Activated CD4-positive, alpha-beta T cell treated with anti-CD3 and anti-CD28 coated beads, Interleukin-2, amount 10 ng/mL, durations not matched to agents 24 days and 14 days (primary cell): ENCODE measurements around the gene COPG2. TPM values are rescaled to one million over a fixed set of nuclear protein-coding genes. Genes with fewer than 3 reads are reported as not detected.
A peak's percentile ranks its signal among the peaks of the same experiment; 100 is the strongest.
"Not testable (repeated sequence)": the region's sequence is repeated elsewhere in the genome, so short reads cannot be mapped to it uniquely, and the experiment has no call there.

Source experiments
- DNase-seq: peaks from one replicate; pipeline ENCODE4 v3.0.0; 2022
- H3K27ac Mint-ChIP-seq: one replicate; pipeline ENCODE4 v1.8.0; 2022; ENCODE audit warnings: mild to moderate bottlenecking, mixed read lengths
- H3K27me3 Mint-ChIP-seq: one replicate; pipeline ENCODE4 v1.8.0; 2022; ENCODE audit warnings: mixed read lengths
- H3K36me3 Mint-ChIP-seq: one replicate; pipeline ENCODE4 v1.8.0; 2022; ENCODE audit warnings: low read depth, mild to moderate bottlenecking, mixed read lengths
- H3K4me1 Mint-ChIP-seq: one replicate; pipeline ENCODE4 v1.8.0; 2021; ENCODE audit warnings: mixed read lengths
- H3K4me3 Mint-ChIP-seq: one replicate; pipeline ENCODE4 v1.8.0; 2022; ENCODE audit warnings: mild to moderate bottlenecking, moderate library complexity, mixed read lengths
- H3K9me3 Mint-ChIP-seq: one replicate; pipeline ENCODE4 v1.8.0; 2021; ENCODE audit warnings: mixed read lengths
- intact Hi-C: fragments of 100-400 bp; cut with micrococcal nuclease; formaldehyde crosslinking; loops from one replicate; pipeline ENCODE4 v1.15.1; 2023
- total RNA-seq: library from RNA; stranded (reverse); gene quantifications from 2 replicates; pipeline ENCODE4 v1.2.3, GENCODE V29; 2022

Gene COPG2
- total RNA-seq: 21.4 and 22.5 TPM in 2 replicates

GRCh38 chr7:130668258-130669084, at the start of gene COPG2:
TSS of gene COPG2 (minus strand) at chr7:130668748. CDS start at chr7:130668668, 80 bp downstream.
- DNase-seq: peak; percentile 95
- intact Hi-C loops: loop anchor here (1.0 to 5.0 kb wide), 4 partner anchors 19 to 463 kb away; partner anchors contain the start of genes CEP41 and TMEM209
- Mint-ChIP-seq H3K27ac (peak within 1 kb of the TSS; percentile 84), H3K27me3 (peaks cover 12% of the 10 kb centered on the region), H3K36me3 (peaks cover 3% of the 10 kb centered on the region), H3K9me3 (peaks cover 3% of the 10 kb centered on the region), H3K4me3 (peak within 1 kb of the TSS; percentile 85), H3K4me1 (peaks cover 19% of the 10 kb centered on the region)

GRCh38 chr7:130712416-130712815, 43.9 kb upstream of the COPG2 start:
- Mint-ChIP-seq H3K9me3 (peaks cover 3% of the 10 kb centered on the region), H3K4me1 (no peaks in the 10 kb centered on the region), H3K4me3 (no peak overlapping the region), H3K27ac (no peak overlapping the region), H3K36me3 (no peaks in the 10 kb centered on the region), H3K27me3 (peaks cover 10% of the 10 kb centered on the region)
- no peak for DNase-seq
- intact Hi-C loops: no loop called here

- intact Hi-C loops: no loop called here
- no peaks in the 10 kb centered on the region for H3K4me1 Mint-ChIP-seq
- no peaks in the 10 kb centered on the region for H3K36me3 Mint-ChIP-seq
- H3K9me3 Mint-ChIP-seq: peaks cover 17% of the 10 kb centered on the region
- no peak for DNase-seq
- no peak overlapping the region for H3K4me3 Mint-ChIP-seq
- peaks cover 11% of the 10 kb centered on the region for H3K27me3 Mint-ChIP-seq
- no peak overlapping the region for H3K27ac Mint-ChIP-seq
Measured at GRCh38 chr7:130708766-130709165, 40.2 kb upstream of the COPG2 start.

- no peaks in the 10 kb centered on the region for H3K36me3 Mint-ChIP-seq
- no peak overlapping the region for H3K27ac Mint-ChIP-seq
- peaks cover 10% of the 10 kb centered on the region for H3K27me3 Mint-ChIP-seq
- peaks cover 17% of the 10 kb centered on the region for H3K9me3 Mint-ChIP-seq
- H3K4me1 Mint-ChIP-seq: no peaks in the 10 kb centered on the region
- no peak overlapping the region for H3K4me3 Mint-ChIP-seq
- no peak for DNase-seq
- intact Hi-C loops: no loop called here
Measured at GRCh38 chr7:130708001-130708400, 39.5 kb upstream of the COPG2 start.

GRCh38 chr7:130703851-130704250, 35.3 kb upstream of the COPG2 start:
- Mint-ChIP-seq H3K9me3 (peaks cover 17% of the 10 kb centered on the region), H3K36me3 (no peaks in the 10 kb centered on the region), H3K27me3 (peaks cover 8% of the 10 kb centered on the region), H3K4me3 (no peak overlapping the region), H3K4me1 (no peaks in the 10 kb centered on the region), H3K27ac (no peak overlapping the region)
- intact Hi-C loops: no loop called here
- DNase-seq: no peak

- Mint-ChIP-seq H3K27ac (no peak overlapping the region), H3K36me3 (no peaks in the 10 kb centered on the region), H3K27me3 (peaks cover 8% of the 10 kb centered on the region), H3K4me1 (no peaks in the 10 kb centered on the region), H3K4me3 (no peak overlapping the region), H3K9me3 (peaks cover 6% of the 10 kb centered on the region)
- intact Hi-C loops: no loop called here
- DNase-seq: no peak
Measured at GRCh38 chr7:130701650-130702049, 33.1 kb upstream of the COPG2 start.

- intact Hi-C loops: no loop called here
- no peak overlapping the region for H3K27ac Mint-ChIP-seq
- no peak for DNase-seq
- H3K4me1 Mint-ChIP-seq: no peaks in the 10 kb centered on the region
- H3K36me3 Mint-ChIP-seq: no peaks in the 10 kb centered on the region
- peaks cover 6% of the 10 kb centered on the region for H3K27me3 Mint-ChIP-seq
- no peak overlapping the region for H3K4me3 Mint-ChIP-seq
- no peaks in the 10 kb centered on the region for H3K9me3 Mint-ChIP-seq
Measured at GRCh38 chr7:130700760-130701159, 32.2 kb upstream of the COPG2 start.

- DNase-seq: no peak
- Mint-ChIP-seq H3K4me3 (no peak overlapping the region), H3K4me1 (no peaks in the 10 kb centered on the region), H3K27ac (no peak overlapping the region), H3K27me3 (peaks cover 6% of the 10 kb centered on the region), H3K9me3 (no peaks in the 10 kb centered on the region), H3K36me3 (no peaks in the 10 kb centered on the region)
- intact Hi-C loops: no loop called here
Measured at GRCh38 chr7:130699686-130700085, 31.1 kb upstream of the COPG2 start.

- Mint-ChIP-seq H3K27ac (no peak overlapping the region), H3K4me1 (no peaks in the 10 kb centered on the region), H3K9me3 (no peaks in the 10 kb centered on the region), H3K4me3 (no peak overlapping the region), H3K36me3 (no peaks in the 10 kb centered on the region), H3K27me3 (peaks cover 3% of the 10 kb centered on the region)
- intact Hi-C loops: no loop called here
- no peak for DNase-seq
Measured at GRCh38 chr7:130697820-130698219, 29.3 kb upstream of the COPG2 start.

GRCh38 chr7:130695840-130696239, 27.3 kb upstream of the COPG2 start:
- Mint-ChIP-seq H3K4me1 (no peaks in the 10 kb centered on the region), H3K9me3 (peaks cover 12% of the 10 kb centered on the region), H3K27ac (no peak overlapping the region), H3K27me3 (peaks cover 2% of the 10 kb centered on the region), H3K36me3 (no peaks in the 10 kb centered on the region), H3K4me3 (no peak overlapping the region)
- DNase-seq: no peak
- intact Hi-C loops: no loop called here

GRCh38 chr7:130692396-130692795, 23.8 kb upstream of the COPG2 start:
- DNase-seq, H3K27ac Mint-ChIP-seq, H3K27me3 Mint-ChIP-seq, H3K4me1 Mint-ChIP-seq, H3K4me3 Mint-ChIP-seq, intact Hi-C loops, H3K36me3 Mint-ChIP-seq: not testable (repeated sequence)
- peaks cover 12% of the 10 kb centered on the region for H3K9me3 Mint-ChIP-seq

GRCh38 chr7:130689683-130690082, 21.1 kb upstream of the COPG2 start:
- peaks cover 12% of the 10 kb centered on the region for H3K9me3 Mint-ChIP-seq
- H3K4me3 Mint-ChIP-seq: no peak overlapping the region
- DNase-seq: no peak
- no peaks in the 10 kb centered on the region for H3K36me3 Mint-ChIP-seq
- H3K4me1 Mint-ChIP-seq: no peaks in the 10 kb centered on the region
- no peak overlapping the region for H3K27ac Mint-ChIP-seq
- intact Hi-C loops: no loop called here
- H3K27me3 Mint-ChIP-seq: no peaks in the 10 kb centered on the region

- no peaks in the 10 kb centered on the region for H3K27me3 Mint-ChIP-seq
- H3K4me3 Mint-ChIP-seq: no peak overlapping the region
- no peak for DNase-seq
- no peaks in the 10 kb centered on the region for H3K36me3 Mint-ChIP-seq
- intact Hi-C loops: no loop called here
- H3K4me1 Mint-ChIP-seq: no peaks in the 10 kb centered on the region
- H3K27ac Mint-ChIP-seq: no peak overlapping the region
- peaks cover 10% of the 10 kb centered on the region for H3K9me3 Mint-ChIP-seq
Measured at GRCh38 chr7:130683026-130683425, 14.5 kb upstream of the COPG2 start.

- DNase-seq: no peak
- Mint-ChIP-seq H3K4me3 (no peak overlapping the region), H3K27ac (no peak overlapping the region), H3K4me1 (peaks cover 4% of the 10 kb centered on the region), H3K27me3 (peaks cover 15% of the 10 kb centered on the region), H3K9me3 (peaks cover 10% of the 10 kb centered on the region), H3K36me3 (no peaks in the 10 kb centered on the region)
- intact Hi-C loops: no loop called here
Measured at GRCh38 chr7:130674456-130674855, 5.9 kb upstream of the COPG2 start.

GRCh38 chr7:130673066-130673465, 4.5 kb upstream of the COPG2 start:
- DNase-seq: no peak
- Mint-ChIP-seq H3K4me1 (peaks cover 9% of the 10 kb centered on the region), H3K27ac (no peak overlapping the region), H3K36me3 (no peaks in the 10 kb centered on the region), H3K9me3 (peaks cover 7% of the 10 kb centered on the region), H3K4me3 (no peak overlapping the region), H3K27me3 (peaks cover 15% of the 10 kb centered on the region)
- intact Hi-C loops: no loop called here
